Trophoblast cell (in vitro differentiated cells and primary cell): ENCODE measurements around the gene CNTN4.

Experiments used
- DNase-seq, 2 donors: peaks; one replicate each; pipeline ENCODE4 v3.0.0-alpha.2; 2016
- H2AFZ ChIP-seq: 2 replicates; pipeline ENCODE4 v1.6.1; 2013; ENCODE audit warnings: low read length, moderate library complexity, mild to moderate bottlenecking; ENCODE audit not compliant: insufficient read depth, poor library complexity
- H2AK5ac ChIP-seq: 2 replicates; pipeline ENCODE4 v1.6.1; 2013; ENCODE audit warnings: mild to moderate bottlenecking, low read length
- H2BK120ac ChIP-seq: 2 replicates; pipeline ENCODE4 v1.6.1; 2013; ENCODE audit warnings: low read length, mild to moderate bottlenecking, moderate library complexity; ENCODE audit not compliant: insufficient read depth, poor library complexity
- H2BK12ac ChIP-seq: 2 replicates; pipeline ENCODE4 v1.6.1; 2013; ENCODE audit warnings: mild to moderate bottlenecking, low read length, moderate library complexity
- H2BK5ac ChIP-seq: 2 replicates; pipeline ENCODE4 v1.6.1; 2013; ENCODE audit warnings: low read length, low read depth, moderate library complexity, mild to moderate bottlenecking; ENCODE audit not compliant: poor library complexity
- H3K14ac ChIP-seq: 2 replicates; pipeline ENCODE4 v1.6.1; 2013; ENCODE audit warnings: mild to moderate bottlenecking, low read length
- H3K18ac ChIP-seq: 2 replicates; pipeline ENCODE4 v1.6.1; 2013; ENCODE audit warnings: mild to moderate bottlenecking, low read length
- H3K23ac ChIP-seq: 2 replicates; pipeline ENCODE4 v1.6.1; 2013; ENCODE audit warnings: low read length
- H3K27ac ChIP-seq: 2 replicates; pipeline ENCODE4 v1.5.1; 2013; ENCODE audit warnings: low read depth, mild to moderate bottlenecking, inconsistent platforms, low read length, moderate library complexity
- H3K27me3 ChIP-seq: 2 replicates; pipeline ENCODE4 v1.6.1; 2013; ENCODE audit warnings: inconsistent platforms, mild to moderate bottlenecking, low read length, moderate library complexity; ENCODE audit not compliant: insufficient read depth
- H3K36me3 ChIP-seq, 2 experiments: 1 replicate in 1 of 2; 2 replicates in 1 of 2; pipeline ENCODE4 v1.6.1; 2013; ENCODE audit warnings: low read length in 2 of 2, mild to moderate bottlenecking in 2 of 2, moderate library complexity in 1 of 2; ENCODE audit not compliant: insufficient read depth in 2 of 2, control insufficient read depth in 1 of 2
- H3K4ac ChIP-seq: 2 replicates; pipeline ENCODE4 v1.6.1; 2013; ENCODE audit warnings: low read depth, mild to moderate bottlenecking, low read length, moderate library complexity
- H3K4me1 ChIP-seq, 2 experiments: 1 replicate in 1 of 2; 2 replicates in 1 of 2; pipeline ENCODE4 v1.6.1; 2013; ENCODE audit warnings: low read length in 2 of 2, mild to moderate bottlenecking in 2 of 2, moderate library complexity in 1 of 2; ENCODE audit not compliant: insufficient read depth in 2 of 2, control insufficient read depth in 1 of 2
- H3K4me2 ChIP-seq: 2 replicates; pipeline ENCODE4 v1.6.1; 2013; ENCODE audit warnings: inconsistent platforms, mild to moderate bottlenecking, low read length, moderate library complexity
- H3K4me3 ChIP-seq: 2 replicates; pipeline ENCODE4 v1.5.1; 2013; ENCODE audit warnings: mild to moderate bottlenecking, low read depth, low read length, inconsistent platforms
- H3K79me1 ChIP-seq: one replicate; pipeline ENCODE4 v1.6.1; 2013; ENCODE audit warnings: low read length
- H3K79me2 ChIP-seq: 2 replicates; pipeline ENCODE4 v1.6.1; 2013; ENCODE audit warnings: low read length, mild to moderate bottlenecking; ENCODE audit not compliant: control insufficient read depth, insufficient read depth, poor library complexity
- H3K9ac ChIP-seq: 2 replicates; pipeline ENCODE4 v1.6.1; 2013; ENCODE audit warnings: mild to moderate bottlenecking, low read length
- H3K9me3 ChIP-seq: 2 replicates; pipeline ENCODE4 v1.6.1; 2013; ENCODE audit warnings: low read depth, mild to moderate bottlenecking, control low read depth, inconsistent platforms, low read length; ENCODE audit not compliant: insufficient read depth
- H4K12ac ChIP-seq: 2 replicates; pipeline ENCODE4 v1.6.1; 2013; ENCODE audit warnings: low read depth, mild to moderate bottlenecking, low read length, moderate library complexity
- H4K8ac ChIP-seq: 2 replicates; pipeline ENCODE4 v1.6.1; 2013; ENCODE audit warnings: low read depth, mild to moderate bottlenecking, low read length, moderate library complexity
- H4K91ac ChIP-seq: one replicate; pipeline ENCODE4 v1.6.1; 2013; ENCODE audit warnings: low read depth, mild to moderate bottlenecking, low read length, moderate library complexity
- WGBS: extraction: QIAGEN DNeasy Blood & Tissue Kit; methylation state at CpG from one replicate; pipeline ENCODE4 v1.1.7; 2013; ENCODE audit warnings: missing lambda C conversion rate; ENCODE audit not compliant: insufficient read length, insufficient coverage; ENCODE audit errors: extremely low coverage; 5-methylcytosine and 5-hydroxymethylcytosine counted together

CNTN4 gene

DNA sequence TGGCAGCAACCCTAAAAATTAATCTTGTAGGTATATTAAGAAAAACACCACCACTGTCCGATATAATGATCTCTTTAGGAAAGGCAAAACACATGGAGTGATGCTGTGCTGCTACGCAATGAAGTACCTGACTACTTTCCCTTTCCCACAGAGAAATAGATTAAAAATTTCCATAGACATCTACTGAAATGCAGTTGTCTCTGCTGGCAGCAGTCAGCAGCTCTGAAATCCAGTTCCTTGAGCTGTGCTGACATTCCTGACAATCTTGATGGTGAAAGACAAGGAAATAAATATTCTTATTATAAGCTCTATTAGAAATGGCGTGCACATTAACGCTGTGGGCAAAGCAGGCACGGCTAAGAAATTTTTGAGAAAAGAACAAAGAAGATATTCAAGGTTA, 723.9 kb downstream of the CNTN4 start:
- Histone ChIP-seq H3K79me1 (no peaks in the 10 kb centered on the region), H2BK5ac (no peak overlapping the region), H3K4me2 (no peak overlapping the region), H4K91ac (no peak overlapping the region), H2BK120ac (no peak overlapping the region), H3K9me3 (no peaks in the 10 kb centered on the region), H3K14ac (no peak overlapping the region), H3K79me2 (no peaks in the 10 kb centered on the region), H3K23ac (no peak overlapping the region), H4K12ac (no peak overlapping the region), H2AFZ (no peak overlapping the region), H3K4me3 (no peak overlapping the region), H2AK5ac (no peak overlapping the region), H3K36me3 (no peaks in the 10 kb centered on the region), H3K4ac (no peak overlapping the region), H3K9ac (no peak overlapping the region), H3K18ac (no peak overlapping the region), H3K27ac (no peak overlapping the region), H2BK12ac (no peak overlapping the region), H4K8ac (no peak overlapping the region), H3K4me1 (no peaks in the 10 kb centered on the region), H3K27me3 (no peaks in the 10 kb centered on the region)
- no CpG with 5 or more reads among the region's 5 CpGs for WGBS
- no peak for DNase-seq

DNA sequence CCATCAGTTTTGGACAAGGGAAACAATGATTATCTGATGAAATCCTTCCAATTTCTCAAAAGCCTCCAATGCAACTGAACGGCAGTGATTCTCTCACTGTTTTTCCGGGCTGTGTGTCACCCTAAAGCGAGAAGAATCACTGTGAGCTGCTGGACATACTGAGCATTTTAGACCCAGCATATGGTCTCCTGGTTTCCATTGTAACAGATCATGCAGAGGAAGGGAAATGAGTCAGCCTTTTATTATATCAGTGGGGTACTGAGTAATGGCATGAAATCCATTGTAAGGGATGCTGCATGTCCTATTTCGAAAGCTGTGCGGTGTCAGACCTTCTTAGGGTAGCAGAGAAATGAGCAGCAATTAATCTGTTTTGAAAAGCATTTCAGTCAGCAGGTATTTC, 724.4 kb downstream of the CNTN4 start:
- H2AK5ac ChIP-seq, result no peak overlapping the region
- H2BK12ac ChIP-seq, result no peak overlapping the region
- no CpG with 5 or more reads among the region's 5 CpGs for WGBS
- no peak overlapping the region for H3K4me2 ChIP-seq
- no peak for DNase-seq
- no peak overlapping the region for H3K27ac ChIP-seq
- no peak overlapping the region for H3K4me3 ChIP-seq
- no peak overlapping the region for H3K14ac ChIP-seq
- H2AFZ ChIP-seq, result no peak overlapping the region
- no peaks in the 10 kb centered on the region for H3K36me3 ChIP-seq
- H3K4ac ChIP-seq, result no peak overlapping the region
- no peak overlapping the region for H4K8ac ChIP-seq
- no peaks in the 10 kb centered on the region for H3K27me3 ChIP-seq
- H3K4me1 ChIP-seq, result no peaks in the 10 kb centered on the region
- no peaks in the 10 kb centered on the region for H3K79me1 ChIP-seq
- H3K18ac ChIP-seq, result no peak overlapping the region
- no peak overlapping the region for H4K91ac ChIP-seq
- H4K12ac ChIP-seq, result no peak overlapping the region
- no peak overlapping the region for H2BK5ac ChIP-seq
- H2BK120ac ChIP-seq, result no peak overlapping the region
- H3K9ac ChIP-seq, result no peak overlapping the region
- H3K23ac ChIP-seq, result no peak overlapping the region
- H3K79me2 ChIP-seq, result no peaks in the 10 kb centered on the region
- H3K9me3 ChIP-seq, result no peaks in the 10 kb centered on the region

DNA sequence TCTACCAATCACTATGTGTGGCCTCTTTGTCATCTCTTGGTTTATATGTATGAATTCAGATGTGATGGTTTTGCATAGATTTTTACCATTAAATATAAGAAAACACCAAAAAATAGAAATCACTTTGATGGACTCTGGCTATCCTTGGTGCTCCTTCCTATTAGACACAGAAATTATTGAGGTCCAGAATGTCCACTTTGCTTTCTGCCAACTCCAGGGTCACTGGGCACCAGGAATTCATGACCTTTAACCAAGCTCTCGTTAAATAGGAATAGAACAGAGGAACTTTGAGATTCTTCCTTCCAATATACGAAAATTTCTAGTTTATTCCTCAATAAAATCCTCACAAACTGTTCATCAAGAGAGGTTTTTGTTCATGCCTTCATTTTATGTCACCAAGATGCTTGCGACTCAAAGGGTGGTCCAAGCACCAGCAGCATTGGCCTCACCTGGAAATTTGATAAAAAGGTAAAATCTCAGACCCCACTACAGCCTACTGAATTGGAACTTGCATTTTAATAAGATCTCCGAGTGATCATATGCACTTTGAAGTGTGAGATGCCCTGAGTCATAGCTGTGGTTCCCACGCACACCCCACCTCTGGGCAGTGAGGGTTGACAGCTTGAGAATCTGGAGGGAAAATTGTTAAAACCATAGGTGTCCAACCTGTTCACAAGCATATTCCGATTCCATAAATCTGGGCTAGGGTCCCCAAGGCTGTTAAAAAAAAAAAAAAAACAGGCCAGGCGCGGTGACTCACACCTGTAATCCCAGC, 725.0 kb downstream of the CNTN4 start:
- Histone ChIP-seq H2BK120ac (no peak overlapping the region), H4K91ac (no peak overlapping the region), H2AK5ac (no peak overlapping the region), H3K4me2 (no peak overlapping the region), H3K79me1 (no peaks in the 10 kb centered on the region), H3K9ac (no peak overlapping the region), H4K12ac (no peak overlapping the region), H3K14ac (no peak overlapping the region), H3K79me2 (no peaks in the 10 kb centered on the region), H4K8ac (no peak overlapping the region), H3K36me3 (no peaks in the 10 kb centered on the region), H2BK12ac (no peak overlapping the region), H3K27ac (no peak overlapping the region), H3K4me3 (no peak overlapping the region), H3K27me3 (no peaks in the 10 kb centered on the region), H3K4ac (no peak overlapping the region), H3K18ac (no peak overlapping the region), H3K4me1 (no peaks in the 10 kb centered on the region), H2BK5ac (no peak overlapping the region), H3K9me3 (no peaks in the 10 kb centered on the region), H2AFZ (no peak overlapping the region), H3K23ac (no peak overlapping the region)
- no CpG with 5 or more reads among the region's 8 CpGs for WGBS
- no peak for DNase-seq

DNA sequence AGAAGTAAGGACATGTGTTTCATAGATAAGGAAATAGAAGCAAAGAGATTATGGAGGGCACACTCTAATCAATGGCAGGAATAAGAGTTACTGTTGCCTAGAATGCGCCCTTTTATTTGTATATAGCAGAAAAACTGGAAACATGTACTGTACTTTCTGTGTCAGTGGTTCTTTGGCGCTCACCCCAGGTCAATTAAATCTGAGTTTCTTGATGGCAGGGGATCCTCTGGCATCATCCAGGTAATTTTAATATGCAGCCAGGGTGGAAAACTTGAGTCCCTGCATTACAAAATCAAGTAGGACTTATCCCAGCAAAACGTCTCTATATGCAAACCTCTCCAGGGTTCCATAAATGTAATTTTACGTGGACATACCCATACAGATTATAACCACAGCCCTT, 727.4 kb downstream of the CNTN4 start:
- no peak overlapping the region for H2BK5ac ChIP-seq
- no peak overlapping the region for H3K9ac ChIP-seq
- no peak overlapping the region for H4K91ac ChIP-seq
- no peaks in the 10 kb centered on the region for H3K9me3 ChIP-seq
- H3K23ac ChIP-seq, result no peak overlapping the region
- H3K4ac ChIP-seq, result no peak overlapping the region
- no peak overlapping the region for H3K4me3 ChIP-seq
- H3K79me1 ChIP-seq, result no peaks in the 10 kb centered on the region
- no CpG with 5 or more reads among the region's 4 CpGs for WGBS
- no peak overlapping the region for H2BK120ac ChIP-seq
- no peak overlapping the region for H3K27ac ChIP-seq
- no peak overlapping the region for H2AFZ ChIP-seq
- no peak overlapping the region for H2BK12ac ChIP-seq
- no peaks in the 10 kb centered on the region for H3K36me3 ChIP-seq
- no peak overlapping the region for H4K8ac ChIP-seq
- DNase-seq, result no peak
- no peak overlapping the region for H3K18ac ChIP-seq
- H3K14ac ChIP-seq, result no peak overlapping the region
- H3K27me3 ChIP-seq, result no peaks in the 10 kb centered on the region
- H3K4me1 ChIP-seq, result no peaks in the 10 kb centered on the region
- H4K12ac ChIP-seq, result no peak overlapping the region
- no peak overlapping the region for H3K4me2 ChIP-seq
- H3K79me2 ChIP-seq, result no peaks in the 10 kb centered on the region
- H2AK5ac ChIP-seq, result no peak overlapping the region
